Mucosa of descending colon (tissue), 3 donors: ENCODE results near the gene COL11A1. TPM values are rescaled to one million over a fixed set of nuclear protein-coding genes. Genes with fewer than 3 reads are reported as not detected.

Experiments
- ATAC-seq: fragments of 200-7000 bp; cut with Tn5 transposase; one replicate; pipeline ENCODE4 v1.9.1; 2020; ENCODE audit warnings: mild to moderate bottlenecking, moderate library complexity
- DNase-seq, 3 donors: peaks; one replicate each; pipeline ENCODE4 v3.0.0-alpha.2; 2020
- H3K36me3 ChIP-seq: fragments of 200-600 bp; one replicate; pipeline ENCODE4 v1.8.0; 2021; ENCODE audit warnings: low read depth, mild to moderate bottlenecking
- H3K4me1 ChIP-seq: fragments of 200-600 bp; one replicate; pipeline ENCODE4 v1.8.0; 2021; ENCODE audit warnings: low read depth, mild to moderate bottlenecking
- H3K4me3 ChIP-seq: fragments of 200-600 bp; one replicate; pipeline ENCODE4 v1.8.0; 2021; ENCODE audit warnings: mild to moderate bottlenecking
- H3K9me3 ChIP-seq: fragments of 200-600 bp; one replicate; pipeline ENCODE4 v1.8.0; 2021; ENCODE audit warnings: mild to moderate bottlenecking
- CTCF ChIP-seq: fragments of 200-600 bp; IDR thresholded peaks from one replicate; pipeline ENCODE4 v1.8.0; 2022; ENCODE audit warnings: antibody characterized with exemption, mild to moderate bottlenecking
- intact Hi-C, 2 donors: fragments of 100-400 bp; cut with DNase I in 1 of 2; cut with micrococcal nuclease in 1 of 2; formaldehyde crosslinking; loops; one replicate each; pipeline versions ENCODE4 v1.11.0 to v1.11.1; 2022; cut with DNase I, micrococcal nuclease
- total RNA-seq, 3 donors: library from RNA; stranded (reverse); fragmentation: NEBNext Ultra II Directional in 2 of 3; extraction: Animal tissue kit (Norgen Biotek cat#: 25700) in 2 of 3; gene quantifications; one replicate each; pipeline versions ENCODE4 v1.2.1 to v1.2.4, GENCODE V29; 2021 to 2023
- donor health status: DM: no; HTN: no; CAD: no; lungs with moderate emphysema.
- donor health status: DM: no; HTN: no; CAD: no.
- donor health status: DM: no; HTN: yes; CAD: no.

The COL11A1 gene
- total RNA-seq, 3 donors from 2014 or later: 0.06 to 0.82 TPM; not detected in 1

GRCh38 chr1:103120981-103121380 is 12.7 kb upstream of the COL11A1 start:
- no peak for TF ChIP-seq CTCF
- intact Hi-C loops: no loop called here
- H3K36me3 ChIP-seq: no peaks in the 10 kb centered on the region
- no peak overlapping the region for H3K4me3 ChIP-seq
- no peaks in the 10 kb centered on the region for H3K4me1 ChIP-seq
- no peaks in the 10 kb centered on the region for H3K9me3 ChIP-seq
- ATAC-seq (no peak), DNase-seq (no peak)

GRCh38 chr1:103112546-103112945 is 4.2 kb upstream of the COL11A1 start:
- DNase-seq: no peak
- no peak for TF ChIP-seq CTCF
- no peaks in the 10 kb centered on the region for H3K36me3 ChIP-seq
- no peaks in the 10 kb centered on the region for H3K4me1 ChIP-seq
- no peak overlapping the region for H3K4me3 ChIP-seq
- no peaks in the 10 kb centered on the region for H3K9me3 ChIP-seq
- no peak for ATAC-seq
- intact Hi-C loops: loop anchor here in 1 of 2 donors (5.0 kb wide), 1 partner anchor 400 kb away; no protein-coding TSS in a partner anchor

GRCh38 chr1:103111926-103112325 is 3.6 kb upstream of the COL11A1 start:
- H3K36me3 ChIP-seq: no peaks in the 10 kb centered on the region
- H3K4me3 ChIP-seq: no peak overlapping the region
- ATAC-seq (no peak), DNase-seq (no peak)
- no peaks in the 10 kb centered on the region for H3K9me3 ChIP-seq
- intact Hi-C loops: loop anchor here in 1 of 2 donors (5.0 kb wide), 1 partner anchor 400 kb away; no protein-coding TSS in a partner anchor
- no peak for TF ChIP-seq CTCF
- no peaks in the 10 kb centered on the region for H3K4me1 ChIP-seq

GRCh38 chr1:103110701-103111100 is 2.4 kb upstream of the COL11A1 start:
- H3K4me3 ChIP-seq: no peak overlapping the region
- no peaks in the 10 kb centered on the region for H3K4me1 ChIP-seq
- TF ChIP-seq CTCF: no peak
- intact Hi-C loops: loop anchor here in 1 of 2 donors (5.0 kb wide), 1 partner anchor 402 kb away; no protein-coding TSS in a partner anchor
- no peaks in the 10 kb centered on the region for H3K9me3 ChIP-seq
- no peaks in the 10 kb centered on the region for H3K36me3 ChIP-seq
- no peak for DNase-seq
- no peak for ATAC-seq

- DNase-seq (no peak), ATAC-seq (no peak)
- no peaks in the 10 kb centered on the region for H3K9me3 ChIP-seq
- H3K4me1 ChIP-seq: no peaks in the 10 kb centered on the region
- no peak overlapping the region for H3K4me3 ChIP-seq
- intact Hi-C loops: no loop called here
- H3K36me3 ChIP-seq: no peaks in the 10 kb centered on the region
- TF ChIP-seq CTCF: no peak
These were observed 1.1 kb upstream of the COL11A1 start for GRCh38 chr1:103109311-103109920.
